NCI-H524 (cell line): ENCODE data around the gene CALR3.
"Not testable (repeated sequence)": the region's sequence is repeated elsewhere in the genome, so short reads cannot be mapped to it uniquely, and the experiment has no call there.

Experiments used
- DNase-seq, 2 experiments: peaks; one replicate each; lab custom pipeline; 2025; lab: John Stamatoyannopoulos, UW

Gene CALR3

DNA sequence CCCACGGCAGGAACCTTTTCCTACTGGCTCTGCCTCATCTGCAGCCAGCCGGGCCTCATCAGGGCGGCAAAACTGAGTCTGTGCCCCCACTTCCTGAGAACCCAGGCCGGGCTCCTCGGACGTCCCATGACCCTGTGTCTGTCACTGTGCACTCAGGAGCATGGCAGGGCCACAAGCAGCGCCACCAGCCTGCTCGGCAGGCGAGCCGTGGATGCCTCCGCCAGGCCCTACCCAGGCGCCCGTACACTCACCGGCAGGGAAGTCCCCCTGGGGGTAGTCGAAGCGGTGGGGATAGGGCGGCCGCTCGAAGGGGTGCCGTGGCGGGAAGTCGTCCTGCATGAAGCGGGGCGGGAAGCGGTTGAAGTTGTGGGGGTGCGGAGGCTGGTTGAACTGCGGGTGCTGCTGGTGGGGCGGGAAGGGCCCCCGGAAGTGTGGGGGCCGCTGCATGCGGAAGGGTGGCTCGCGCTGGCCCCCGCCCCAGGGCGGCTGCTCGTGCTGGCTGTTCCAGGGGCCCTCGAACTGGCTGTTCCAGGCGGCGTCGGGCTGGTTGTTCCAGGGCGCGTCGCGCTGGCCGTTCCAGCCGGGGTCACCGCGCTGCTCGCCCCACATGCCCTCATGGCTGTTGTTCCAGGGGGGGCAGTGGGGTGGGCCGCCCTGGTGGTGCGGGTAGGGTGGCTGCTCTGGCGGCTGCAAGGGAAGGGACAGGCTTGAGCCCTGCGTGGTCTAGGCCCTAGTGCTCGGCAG lies 29.2 kb upstream of the CALR3 start:
- DNase-seq = no peak

DNA sequence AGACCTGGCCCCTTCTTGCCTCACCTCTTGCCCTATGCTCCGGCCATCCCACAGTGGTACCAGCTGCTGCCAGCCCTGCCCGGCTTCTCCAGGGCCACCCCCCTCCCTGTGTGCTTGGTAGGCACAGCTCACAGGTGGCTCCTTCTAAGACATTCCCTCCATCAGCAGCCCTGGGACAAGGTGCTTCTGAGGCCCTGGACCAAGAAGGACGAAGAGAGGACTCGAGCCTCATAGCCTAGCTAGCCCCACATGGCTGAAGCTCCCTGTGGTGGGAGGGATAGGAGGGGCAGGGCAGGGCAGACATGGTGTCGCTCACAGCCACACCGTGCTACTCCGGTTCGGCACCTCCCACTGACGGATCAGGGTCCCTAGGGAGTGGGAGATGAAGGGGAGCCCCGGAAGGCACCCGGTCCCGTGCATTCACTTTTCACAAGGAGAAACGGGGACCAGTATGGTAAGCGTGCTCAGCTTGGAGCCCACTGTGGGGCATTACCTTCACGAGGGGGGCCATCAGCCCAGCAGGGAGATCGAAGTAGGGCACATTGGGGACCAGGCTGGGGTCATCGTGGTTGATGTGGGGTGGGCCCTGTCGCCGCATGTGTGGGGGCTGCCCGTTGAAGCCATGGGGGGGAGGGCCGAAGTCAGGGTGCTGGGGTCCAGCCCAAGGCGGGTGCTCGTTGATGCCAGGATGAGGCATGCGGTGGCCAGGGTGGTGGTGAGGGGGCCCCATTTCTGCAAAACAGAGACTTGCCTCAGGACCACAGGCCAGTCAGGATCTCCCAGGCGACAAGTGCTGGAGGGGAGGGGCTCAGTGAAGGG lies 26.8 kb upstream of the CALR3 start:
- DNase-seq = no peak

GRCh38 chr19:16521715-16522289 lies 25.8 kb upstream of the CALR3 start:
- no peak for DNase-seq

DNA sequence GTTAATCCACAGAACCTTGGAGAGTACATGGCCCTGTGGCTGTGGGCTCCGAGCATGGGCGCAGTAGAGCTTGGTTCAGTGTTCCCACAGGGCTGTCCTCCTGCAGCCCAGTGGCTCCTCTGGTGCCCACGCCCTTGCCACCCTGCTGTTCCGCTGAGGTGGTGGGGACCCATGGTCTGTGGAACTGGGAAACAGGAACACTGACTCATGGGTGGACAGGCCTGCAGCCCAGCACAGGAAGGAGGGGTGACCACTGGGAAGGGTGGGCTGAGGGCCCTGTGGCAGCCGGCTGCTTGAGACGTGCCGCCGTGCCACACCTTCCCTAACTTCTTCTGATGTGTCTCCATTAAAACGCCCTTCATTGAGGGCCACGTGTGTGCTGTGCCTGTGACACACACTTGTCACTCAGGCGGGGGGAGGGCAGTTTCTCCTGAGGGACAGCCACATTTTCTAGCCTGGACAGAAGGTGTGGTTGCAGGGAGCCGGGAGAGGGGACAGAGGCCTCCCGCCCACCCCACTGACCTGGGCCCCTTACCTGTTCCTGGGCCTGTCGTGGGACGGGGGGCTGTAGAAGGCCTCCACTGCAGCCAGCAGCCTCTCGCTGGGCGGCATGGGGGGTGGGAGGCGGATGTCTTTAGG lies 25.1 kb upstream of the CALR3 start:
- DNase-seq = no peak

- DNase-seq = no peak
These were observed 24.4 kb upstream of the CALR3 start for GRCh38 chr19:16520074-16520973.

- no peak for DNase-seq
These were observed 23.3 kb upstream of the CALR3 start for GRCh38 chr19:16519230-16519687.

GRCh38 chr19:16518483-16519229 lies 22.7 kb upstream of the CALR3 start:
- no peak for DNase-seq

DNA sequence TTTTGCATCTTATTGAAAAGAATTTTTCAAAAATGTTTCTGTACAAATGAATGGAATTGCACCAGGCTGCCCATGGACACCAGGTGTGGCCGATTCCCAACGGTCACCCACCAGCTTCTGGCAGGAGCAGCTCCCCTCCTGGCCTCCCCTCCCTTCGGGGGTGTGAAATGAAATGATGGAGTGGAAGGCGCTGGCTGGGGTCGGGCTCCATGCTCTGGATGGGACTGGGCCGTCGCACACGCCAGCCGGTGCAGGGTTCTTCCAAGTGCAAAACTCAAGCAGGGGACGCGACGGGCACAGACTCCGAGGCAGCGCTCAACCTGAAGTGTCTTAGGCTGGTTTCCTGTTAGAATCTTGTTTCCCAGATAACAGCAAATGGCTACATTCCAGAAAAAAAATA lies 22.1 kb upstream of the CALR3 start:
- no peak for DNase-seq

- no peak for DNase-seq
These were observed 21.1 kb upstream of the CALR3 start for GRCh38 chr19:16516923-16517610.

DNA sequence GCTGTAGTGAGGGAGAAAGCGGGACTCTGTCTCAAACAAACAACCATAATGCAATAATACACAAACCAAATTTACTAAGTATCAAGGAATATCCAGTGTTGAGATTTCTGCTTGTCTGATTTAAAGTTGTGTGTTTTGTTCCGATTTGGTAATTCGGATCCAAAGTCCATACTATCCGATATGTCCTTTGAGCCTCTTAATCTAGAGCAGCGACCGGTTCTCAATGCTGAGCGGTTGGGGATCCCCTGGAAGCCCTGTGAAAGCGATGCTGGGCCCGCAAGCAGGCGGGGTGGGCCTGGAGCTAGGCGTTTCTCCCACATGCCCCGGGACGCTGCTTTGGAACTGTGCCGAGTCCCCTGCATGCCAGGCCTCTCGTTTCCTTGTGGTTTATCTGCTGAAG lies 20.4 kb upstream of the CALR3 start:
- no peak for DNase-seq

DNA sequence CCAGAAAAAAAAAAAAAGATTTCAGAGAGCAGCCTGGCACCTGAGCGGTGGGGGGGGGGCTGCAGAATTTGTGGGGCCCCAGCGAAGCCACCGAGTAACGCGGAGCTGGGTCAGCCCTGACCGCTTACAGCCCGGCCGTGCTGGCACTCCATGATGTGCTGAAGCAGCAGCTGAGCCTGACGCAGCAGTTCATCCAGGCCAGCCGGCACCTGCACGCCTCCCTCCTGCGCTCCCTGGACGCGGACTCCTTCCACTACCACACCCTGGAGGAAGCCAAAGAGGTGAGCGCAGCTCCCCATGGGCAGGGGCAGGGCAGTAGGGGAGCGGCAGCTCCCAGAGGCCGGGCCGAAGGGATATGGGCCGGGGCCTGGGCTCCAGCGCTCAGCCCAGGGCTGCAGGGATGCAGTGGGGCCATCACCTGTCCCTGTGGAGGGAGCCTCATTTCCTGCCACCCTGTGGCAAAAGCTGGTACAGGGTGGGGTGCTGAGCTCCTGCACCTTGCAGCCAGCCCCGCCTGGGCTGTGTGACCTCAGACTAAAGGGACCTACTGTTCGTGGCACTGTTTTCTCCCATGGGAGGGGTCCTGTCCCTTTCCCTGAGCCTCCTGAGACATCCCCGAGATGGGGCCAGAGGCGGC lies 18.5 kb upstream of the CALR3 start:
- DNase-seq = no peak

DNA sequence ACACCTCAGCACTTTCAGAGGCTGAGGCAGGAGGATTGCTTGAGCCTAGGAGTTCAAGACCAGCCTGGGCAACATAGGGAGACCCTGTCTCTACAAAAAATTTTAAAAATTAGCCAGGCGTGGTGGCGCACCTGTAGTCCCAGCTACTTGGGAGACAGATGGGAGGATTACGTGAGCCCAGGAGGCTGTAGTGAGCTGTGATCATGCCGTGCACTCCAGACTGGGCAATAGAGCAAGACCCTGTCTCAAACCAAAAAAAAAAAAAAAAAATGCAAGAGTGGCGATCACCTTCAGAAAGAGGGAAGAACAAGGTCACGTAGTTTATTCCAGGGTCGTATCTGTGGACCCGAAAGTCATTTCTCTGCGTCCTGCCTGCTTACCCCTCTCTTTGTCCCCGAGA lies 16.6 kb upstream of the CALR3 start:
- DNase-seq = not testable (repeated sequence)

- DNase-seq = no peak
These were observed 13.4 kb upstream of the CALR3 start for GRCh38 chr19:16509141-16510061.

DNA sequence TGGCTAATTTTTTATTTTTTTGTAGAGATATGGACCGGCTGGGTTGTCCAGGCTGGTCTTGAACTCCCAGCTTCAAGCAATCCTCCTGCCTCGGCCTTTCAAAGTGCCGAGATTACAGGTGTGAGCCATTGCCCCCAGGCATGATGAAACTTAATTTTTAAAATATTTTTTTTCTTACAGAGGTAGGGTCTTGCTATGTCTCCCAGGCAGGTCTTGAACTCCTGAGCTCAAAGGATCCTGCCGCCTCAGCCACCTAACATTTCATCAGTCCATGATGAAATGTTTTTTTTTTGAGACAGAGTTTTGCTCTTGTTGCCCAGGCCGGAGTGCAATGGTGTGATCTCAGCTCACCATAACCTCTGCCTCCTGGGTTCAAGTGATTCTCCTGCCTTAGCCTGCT lies 12.6 kb upstream of the CALR3 start:
- no peak for DNase-seq

DNA sequence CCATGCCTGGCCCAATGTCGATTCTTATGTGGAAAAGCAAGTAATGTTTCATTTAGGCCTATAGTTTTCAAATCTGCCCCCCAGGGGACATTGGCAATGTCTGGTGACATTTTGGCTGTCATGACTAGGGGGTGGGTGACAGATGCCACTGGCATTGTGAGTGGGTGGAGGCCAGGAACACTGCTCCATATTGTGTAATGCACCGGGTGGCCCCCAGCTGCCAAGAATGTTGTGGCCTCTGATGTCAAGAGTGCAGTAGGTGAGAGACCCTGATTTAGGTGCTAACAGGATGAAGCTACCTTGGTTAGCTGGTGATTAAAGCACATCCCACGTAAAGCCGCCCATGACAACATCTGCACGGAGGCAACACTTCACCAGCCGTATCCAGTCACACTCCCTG lies 11.0 kb upstream of the CALR3 start:
- DNase-seq = no peak

DNA sequence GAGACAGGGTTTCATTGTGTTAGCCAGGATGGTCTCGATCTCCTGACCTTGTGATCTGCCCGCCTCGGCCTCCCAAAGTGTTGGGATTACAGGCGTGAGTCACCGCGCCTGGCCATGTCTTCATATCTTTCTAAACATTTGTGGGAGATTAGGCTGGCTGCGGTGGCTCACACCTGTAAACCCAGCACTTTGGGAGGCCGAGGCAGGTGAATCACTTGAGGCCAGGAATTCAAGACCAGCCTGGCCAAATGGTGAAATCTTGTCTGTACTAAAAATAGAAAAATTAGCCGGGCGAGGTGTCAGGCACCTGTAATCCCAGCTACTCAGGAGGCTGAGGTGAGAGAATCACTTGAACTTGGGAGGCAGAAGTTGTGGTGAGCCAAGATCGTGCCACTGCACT lies 10.2 kb upstream of the CALR3 start:
- DNase-seq = not testable (repeated sequence)

DNA sequence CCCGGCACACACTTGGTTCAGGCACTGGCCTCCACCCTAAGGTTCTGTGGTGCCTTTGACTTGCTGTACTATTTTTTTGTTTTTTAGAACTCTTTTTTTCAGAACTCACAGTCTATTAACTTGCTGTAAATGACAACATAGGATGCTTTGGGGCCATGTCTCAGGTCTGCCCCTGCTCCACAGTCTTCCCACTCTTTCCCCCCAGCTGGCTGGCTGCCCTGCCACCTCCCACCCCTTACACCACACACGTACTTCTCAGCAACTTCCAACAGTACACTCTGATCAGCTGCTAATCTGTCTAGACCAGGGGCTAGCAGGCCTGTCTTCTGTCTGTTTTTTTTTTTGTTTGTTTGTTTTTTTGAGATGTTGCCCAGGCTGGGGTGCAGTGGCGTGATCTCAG lies 8.3 kb upstream of the CALR3 start:
- DNase-seq = no peak

- DNase-seq = no peak
These were observed 1.9 kb upstream of the CALR3 start for GRCh38 chr19:16497837-16498236.

DNA sequence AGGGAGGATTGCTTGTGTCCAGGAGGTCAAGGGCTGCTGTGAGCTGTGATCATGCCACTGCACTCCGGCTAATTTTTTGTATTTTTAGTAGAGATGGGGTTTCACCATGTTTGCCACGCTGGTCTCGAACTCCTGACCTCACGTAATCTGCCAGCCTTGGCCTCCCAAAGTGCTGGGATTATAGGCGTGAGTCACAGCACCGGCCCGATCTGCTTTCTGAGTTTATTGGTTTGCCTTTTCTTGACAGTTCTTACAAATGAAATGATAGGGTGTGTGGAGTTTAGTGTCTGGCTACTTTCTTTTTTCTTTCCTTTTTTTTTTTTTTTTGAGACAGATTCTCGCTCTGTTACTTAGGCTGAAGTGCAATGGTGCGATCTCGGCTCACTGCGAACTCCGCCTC lies 1.1 kb upstream of the CALR3 start:
- DNase-seq = no peak
